ENCODE data around the gene RASL10B.

Gene RASL10B

DNA sequence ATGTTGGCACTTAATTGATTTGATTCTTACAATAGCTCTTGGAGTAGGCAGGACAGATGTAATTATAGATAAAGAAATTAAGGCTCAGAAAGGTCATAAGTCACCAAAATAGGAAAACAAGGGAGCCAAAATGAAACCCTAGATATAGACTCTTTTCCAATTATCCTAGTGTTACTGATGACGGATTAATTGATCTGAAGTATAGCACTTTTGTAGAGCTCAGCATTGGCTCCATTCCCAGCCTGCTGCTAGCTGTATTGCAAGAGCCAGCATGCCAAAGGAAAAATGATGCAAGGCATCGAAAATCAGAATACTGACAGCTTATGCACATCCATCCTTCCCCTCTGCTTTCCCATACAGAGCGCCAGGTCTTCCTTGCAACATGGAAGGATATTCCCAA lies 21.6 kb upstream of the RASL10B start:
- no peaks in the 10 kb centered on the region for H3K27me3 Mint-ChIP-seq
- H3K4me3 Mint-ChIP-seq = no peak overlapping the region
- H3K27ac Mint-ChIP-seq = no peak overlapping the region
- no peaks in the 10 kb centered on the region for H3K9me3 Mint-ChIP-seq
- H3K36me3 Mint-ChIP-seq (ENCODE audit: low read depth) = peaks cover 33% of the 10 kb centered on the region
- peaks cover 21% of the 10 kb centered on the region for H3K4me1 Mint-ChIP-seq (ENCODE audit: low read depth)

DNA sequence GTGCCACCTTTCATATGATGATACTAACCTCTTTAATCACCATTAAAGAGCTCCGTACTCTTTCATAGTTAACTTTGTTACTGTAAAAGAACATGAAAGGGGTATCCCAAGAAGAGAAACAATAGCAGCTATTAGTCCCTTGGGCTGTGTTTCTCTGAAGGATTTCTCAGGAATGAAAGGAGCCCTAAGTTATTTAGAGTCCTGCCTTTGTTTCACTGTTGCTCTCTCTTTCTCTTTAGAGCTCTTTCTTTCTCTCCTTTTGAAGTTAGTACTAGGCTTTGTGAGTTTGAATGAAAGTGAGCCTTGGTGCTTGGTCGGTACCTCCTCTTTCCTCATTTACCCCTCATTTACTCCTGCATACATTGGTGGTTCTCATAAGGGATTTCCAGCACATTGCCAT lies 20.5 kb upstream of the RASL10B start:
- Mint-ChIP-seq H3K27ac (no peak overlapping the region), H3K36me3 (ENCODE audit: low read depth) (peaks cover 28% of the 10 kb centered on the region), H3K4me1 (ENCODE audit: low read depth) (peaks cover 21% of the 10 kb centered on the region), H3K27me3 (no peaks in the 10 kb centered on the region), H3K9me3 (no peaks in the 10 kb centered on the region), H3K4me3 (no peak overlapping the region)

DNA sequence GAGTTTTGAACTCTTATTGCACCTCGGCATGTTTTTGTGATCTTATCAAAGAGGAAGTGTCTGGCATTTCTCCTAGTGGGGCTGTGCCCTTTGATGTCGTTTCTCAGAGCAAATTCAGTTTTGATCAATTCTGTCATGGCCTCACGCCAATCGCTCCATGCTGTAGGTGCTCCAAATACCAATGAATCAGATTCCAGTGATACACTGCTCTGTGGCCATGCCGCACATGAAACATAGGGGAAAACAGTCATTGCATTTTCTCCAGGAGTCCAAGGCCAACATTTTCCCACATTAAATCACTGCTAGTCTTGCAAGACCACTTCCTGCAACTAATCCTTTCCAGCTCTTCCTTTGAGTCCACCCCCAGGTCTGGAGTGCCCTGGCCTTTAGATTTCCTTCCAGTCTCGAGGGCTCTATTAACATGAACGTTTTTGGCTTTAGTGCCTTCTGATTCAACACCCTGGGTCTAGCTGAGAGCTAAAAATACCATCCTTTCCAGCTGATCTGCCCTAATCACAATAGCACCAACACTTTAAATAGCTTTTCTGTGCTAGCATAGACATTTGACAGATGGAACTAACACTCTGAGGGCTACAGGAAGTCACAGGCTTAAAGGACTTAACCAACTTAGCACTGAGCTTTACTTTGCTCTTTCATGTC lies 18.2 kb upstream of the RASL10B start:
- Mint-ChIP-seq H3K9me3 (no peaks in the 10 kb centered on the region), H3K36me3 (ENCODE audit: low read depth) (peaks cover 42% of the 10 kb centered on the region), H3K27ac (no peak overlapping the region), H3K4me3 (no peak overlapping the region), H3K4me1 (ENCODE audit: low read depth) (peaks cover 14% of the 10 kb centered on the region), H3K27me3 (no peaks in the 10 kb centered on the region)

DNA sequence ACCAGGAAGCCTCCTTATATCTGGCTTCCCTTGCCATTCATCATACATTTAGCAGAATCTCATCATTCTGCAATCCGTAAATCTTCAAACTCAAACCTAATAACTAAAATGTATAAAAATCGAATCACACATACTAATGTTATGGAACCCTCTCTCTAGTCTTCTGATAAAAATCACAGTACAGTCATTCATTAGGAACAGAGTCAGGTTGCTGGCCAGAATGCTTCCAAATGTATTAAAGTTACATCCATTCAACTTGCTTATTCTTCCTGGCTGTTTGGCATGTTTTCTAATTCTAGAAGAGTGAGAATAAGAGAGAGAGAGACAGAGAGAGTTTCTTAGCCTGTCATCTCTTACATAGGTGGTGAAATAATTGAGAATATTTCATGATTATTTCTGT lies 16.5 kb upstream of the RASL10B start:
- Mint-ChIP-seq H3K4me1 (ENCODE audit: low read depth) (peaks cover 4% of the 10 kb centered on the region), H3K27ac (no peak overlapping the region), H3K9me3 (no peaks in the 10 kb centered on the region), H3K4me3 (no peak overlapping the region), H3K36me3 (ENCODE audit: low read depth) (peaks cover 45% of the 10 kb centered on the region), H3K27me3 (no peaks in the 10 kb centered on the region)

DNA sequence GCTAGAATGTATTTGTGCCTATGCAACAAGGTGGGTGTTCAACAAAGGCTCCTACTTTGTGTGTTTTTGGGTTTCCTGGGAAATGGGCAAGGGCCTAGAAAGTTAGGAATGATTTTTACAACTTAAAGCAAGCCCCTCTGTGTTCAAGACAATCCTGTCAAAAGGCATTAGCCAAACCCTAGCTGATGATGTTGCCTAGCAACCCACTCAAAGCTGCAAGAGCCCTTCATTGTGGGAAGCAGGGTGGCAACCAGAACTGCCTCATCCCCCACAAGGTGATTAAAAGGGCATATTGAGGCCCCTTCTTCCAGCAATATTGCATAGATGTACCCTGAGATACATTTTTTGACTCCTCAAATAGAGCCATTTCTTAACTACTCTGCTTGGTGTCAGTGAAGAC lies 16.0 kb upstream of the RASL10B start:
- H3K9me3 Mint-ChIP-seq = no peaks in the 10 kb centered on the region
- peaks cover 1% of the 10 kb centered on the region for H3K4me1 Mint-ChIP-seq (ENCODE audit: low read depth)
- no peak overlapping the region for H3K27ac Mint-ChIP-seq
- H3K36me3 Mint-ChIP-seq (ENCODE audit: low read depth) = peaks cover 43% of the 10 kb centered on the region
- no peaks in the 10 kb centered on the region for H3K27me3 Mint-ChIP-seq
- no peak overlapping the region for H3K4me3 Mint-ChIP-seq

DNA sequence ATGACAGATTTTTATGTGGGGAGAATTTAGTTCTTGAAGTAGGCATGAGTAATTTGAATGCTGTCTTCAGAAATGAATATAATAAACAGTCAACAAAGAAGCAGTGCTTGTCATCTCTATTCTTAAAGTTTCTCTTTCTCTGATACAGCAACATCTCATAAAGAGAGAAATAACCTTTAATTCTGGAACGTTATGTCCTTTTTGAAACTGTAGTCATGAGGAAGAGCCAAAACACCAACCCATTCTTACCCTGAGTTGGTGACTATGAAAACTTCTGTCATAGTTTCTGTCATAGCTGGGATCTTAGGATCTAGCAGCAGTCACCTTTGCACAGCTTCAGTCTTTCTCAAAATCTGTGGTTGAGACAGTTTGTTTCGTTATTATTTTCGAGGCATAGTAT lies 15.3 kb upstream of the RASL10B start:
- Mint-ChIP-seq H3K27me3 (no peaks in the 10 kb centered on the region), H3K9me3 (no peaks in the 10 kb centered on the region), H3K27ac (no peak overlapping the region), H3K36me3 (ENCODE audit: low read depth) (peaks cover 45% of the 10 kb centered on the region), H3K4me1 (ENCODE audit: low read depth) (no peaks in the 10 kb centered on the region), H3K4me3 (no peak overlapping the region)

DNA sequence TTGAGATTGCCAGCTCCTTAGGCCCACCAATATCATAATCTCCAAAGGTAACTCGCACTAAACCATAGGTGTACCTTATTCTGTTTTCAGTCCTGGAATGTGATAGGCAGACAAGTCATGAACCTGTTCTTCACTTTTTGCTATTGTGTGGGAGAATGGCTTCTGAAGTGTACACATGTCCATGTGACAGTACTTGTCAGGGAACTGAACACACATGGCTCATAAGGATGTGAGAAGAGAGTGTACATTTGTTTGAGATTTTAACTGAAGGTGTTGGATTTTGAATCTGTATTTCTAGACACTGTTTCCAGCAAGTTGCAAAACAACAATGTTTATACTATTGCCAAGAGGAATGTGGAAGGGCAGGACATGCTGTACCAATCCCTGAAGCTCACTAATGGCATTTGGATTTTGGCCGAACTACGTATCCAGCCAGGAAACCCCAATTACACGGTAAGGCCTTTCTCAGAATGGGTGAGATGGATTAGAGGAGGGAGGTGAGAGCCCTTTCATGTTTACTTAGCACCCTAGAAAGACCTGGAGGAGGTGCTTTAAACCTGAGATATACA lies 14.5 kb upstream of the RASL10B start:
- no peaks in the 10 kb centered on the region for H3K9me3 Mint-ChIP-seq
- H3K27ac Mint-ChIP-seq = no peak overlapping the region
- no peak overlapping the region for H3K4me3 Mint-ChIP-seq
- H3K27me3 Mint-ChIP-seq = no peaks in the 10 kb centered on the region
- no peaks in the 10 kb centered on the region for H3K4me1 Mint-ChIP-seq (ENCODE audit: low read depth)
- peaks cover 45% of the 10 kb centered on the region for H3K36me3 Mint-ChIP-seq (ENCODE audit: low read depth)

DNA sequence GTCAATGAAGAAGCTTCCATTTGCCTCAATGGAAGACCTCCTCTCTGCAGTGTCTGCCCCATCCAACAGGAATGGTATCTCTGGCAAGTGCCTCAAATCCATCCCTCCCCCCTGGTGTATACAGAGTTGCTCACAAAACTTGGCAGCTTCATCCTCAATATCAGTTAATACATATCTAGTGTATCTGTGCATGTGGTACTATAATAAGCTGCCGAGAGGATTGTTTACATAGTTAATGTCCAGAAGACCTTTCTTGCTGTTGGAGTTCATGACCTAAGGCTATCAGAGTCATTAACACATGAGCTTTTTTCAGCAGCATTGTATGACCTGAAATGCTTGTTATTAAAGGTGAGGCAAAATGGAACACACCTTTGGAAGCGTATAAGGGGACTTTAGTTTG lies 14.0 kb upstream of the RASL10B start:
- H3K4me1 Mint-ChIP-seq (ENCODE audit: low read depth) = no peaks in the 10 kb centered on the region
- H3K36me3 Mint-ChIP-seq (ENCODE audit: low read depth) = peaks cover 45% of the 10 kb centered on the region
- H3K27me3 Mint-ChIP-seq = no peaks in the 10 kb centered on the region
- no peaks in the 10 kb centered on the region for H3K9me3 Mint-ChIP-seq
- no peak overlapping the region for H3K27ac Mint-ChIP-seq
- H3K4me3 Mint-ChIP-seq = no peak overlapping the region

DNA sequence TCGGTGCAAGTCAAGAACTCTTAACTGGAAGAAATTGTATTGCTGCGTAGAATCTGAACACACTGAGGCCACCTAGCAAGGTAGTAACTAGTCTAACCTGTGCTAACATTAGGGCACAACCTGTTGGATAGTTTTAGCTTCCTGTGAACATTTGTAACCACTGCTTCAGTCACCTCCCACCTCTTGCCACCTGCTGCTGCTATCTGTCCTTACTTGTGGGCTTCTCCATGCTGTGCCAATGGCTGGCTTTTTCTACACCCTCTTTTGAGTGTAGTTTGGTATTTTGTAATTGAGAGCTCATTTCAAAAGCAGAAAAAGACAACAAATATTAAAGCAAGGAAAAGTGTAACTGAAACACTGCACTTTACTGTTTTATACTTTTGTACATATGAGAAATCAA lies 7.7 kb upstream of the RASL10B start:
- H3K27ac Mint-ChIP-seq = no peak overlapping the region
- no peaks in the 10 kb centered on the region for H3K9me3 Mint-ChIP-seq
- no peaks in the 10 kb centered on the region for H3K27me3 Mint-ChIP-seq
- no peaks in the 10 kb centered on the region for H3K4me1 Mint-ChIP-seq (ENCODE audit: low read depth)
- peaks cover 62% of the 10 kb centered on the region for H3K36me3 Mint-ChIP-seq (ENCODE audit: low read depth)
- no peak overlapping the region for H3K4me3 Mint-ChIP-seq

DNA sequence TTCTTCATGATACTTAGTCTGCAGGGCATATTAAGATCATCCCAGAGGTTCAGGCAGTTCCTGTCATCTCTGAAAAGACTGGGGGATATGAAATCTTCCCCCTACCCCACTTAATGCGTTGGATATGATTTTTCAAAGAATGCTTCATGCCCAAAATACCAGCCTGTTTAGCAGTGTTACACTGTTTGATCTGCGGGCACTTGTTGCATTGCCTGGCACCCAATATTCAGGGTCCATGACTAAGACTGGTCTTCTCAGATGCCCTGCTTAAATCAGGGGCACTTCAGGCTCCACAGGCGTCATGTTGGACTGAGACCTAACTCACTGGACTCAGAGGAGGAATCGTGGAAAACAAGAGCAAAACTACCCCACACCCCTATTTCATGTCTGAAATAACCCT lies 6.4 kb upstream of the RASL10B start:
- Mint-ChIP-seq H3K36me3 (ENCODE audit: low read depth) (peaks cover 52% of the 10 kb centered on the region), H3K27me3 (no peaks in the 10 kb centered on the region), H3K27ac (no peak overlapping the region), H3K4me1 (ENCODE audit: low read depth) (peaks cover 3% of the 10 kb centered on the region), H3K9me3 (no peaks in the 10 kb centered on the region), H3K4me3 (no peak overlapping the region)

DNA sequence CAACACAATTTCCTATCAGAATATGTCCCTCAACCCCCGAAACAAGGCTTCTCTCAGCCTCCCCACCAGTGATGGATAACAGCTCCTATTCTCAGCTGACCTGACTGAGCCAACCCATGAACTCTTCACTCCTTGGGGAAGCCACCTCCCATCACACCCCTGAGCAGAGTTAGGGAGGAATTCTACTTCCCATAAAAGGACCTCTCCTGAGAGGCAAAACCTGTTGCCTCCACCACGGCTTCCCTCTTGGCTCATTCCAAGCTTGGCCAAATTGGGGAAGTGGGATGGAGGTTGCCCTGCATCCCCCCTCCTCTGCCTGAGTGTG lies 5.7 kb upstream of the RASL10B start:
- H3K4me3 Mint-ChIP-seq = no peak overlapping the region
- peaks cover 9% of the 10 kb centered on the region for H3K4me1 Mint-ChIP-seq (ENCODE audit: low read depth)
- H3K27me3 Mint-ChIP-seq = no peaks in the 10 kb centered on the region
- H3K36me3 Mint-ChIP-seq (ENCODE audit: low read depth) = peaks cover 52% of the 10 kb centered on the region
- H3K27ac Mint-ChIP-seq = no peak overlapping the region
- no peaks in the 10 kb centered on the region for H3K9me3 Mint-ChIP-seq

DNA sequence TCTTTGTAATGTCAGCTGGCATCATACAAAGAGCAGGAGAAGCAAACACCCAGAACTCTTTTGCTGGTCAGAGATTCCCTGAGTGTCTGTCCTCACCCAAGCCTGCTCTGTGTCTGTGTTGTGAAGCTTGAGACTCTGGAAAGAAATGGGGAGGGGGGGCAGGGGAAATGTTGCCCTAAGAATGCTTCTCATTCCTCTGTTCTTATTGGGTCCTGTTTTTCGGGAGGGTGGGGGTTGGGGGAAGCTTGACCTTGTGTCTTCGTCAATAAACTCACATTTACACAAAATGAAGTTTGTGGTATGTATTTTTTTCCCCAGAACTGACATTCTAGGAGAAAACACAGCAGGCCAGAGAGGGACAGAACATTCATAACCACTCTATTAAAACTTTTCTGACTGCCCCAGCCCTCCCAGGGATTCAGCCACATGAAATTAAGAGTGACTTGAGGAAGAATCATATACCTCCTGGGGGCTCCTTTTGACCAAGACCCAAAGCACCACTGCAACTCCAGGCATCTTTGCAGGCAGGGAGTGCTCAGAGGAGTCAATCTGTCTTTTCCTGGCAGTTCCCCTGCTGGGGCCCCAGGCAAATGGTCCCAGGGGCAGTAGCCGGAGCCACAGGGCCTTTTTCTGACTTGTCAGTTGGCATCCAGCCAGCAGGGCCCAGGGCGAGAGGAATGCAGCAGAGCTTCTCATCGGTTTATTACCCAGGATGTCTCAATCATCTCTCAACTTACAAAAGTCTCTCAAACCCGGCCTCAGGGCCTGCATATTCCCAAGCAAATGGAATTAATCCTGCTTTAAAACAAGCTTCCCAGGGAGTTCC lies 5.1 kb upstream of the RASL10B start:
- Mint-ChIP-seq H3K36me3 (ENCODE audit: low read depth) (peaks cover 49% of the 10 kb centered on the region), H3K4me1 (ENCODE audit: low read depth) (peaks cover 14% of the 10 kb centered on the region), H3K4me3 (no peak overlapping the region), H3K27me3 (no peaks in the 10 kb centered on the region), H3K9me3 (no peaks in the 10 kb centered on the region), H3K27ac (no peak overlapping the region)

DNA sequence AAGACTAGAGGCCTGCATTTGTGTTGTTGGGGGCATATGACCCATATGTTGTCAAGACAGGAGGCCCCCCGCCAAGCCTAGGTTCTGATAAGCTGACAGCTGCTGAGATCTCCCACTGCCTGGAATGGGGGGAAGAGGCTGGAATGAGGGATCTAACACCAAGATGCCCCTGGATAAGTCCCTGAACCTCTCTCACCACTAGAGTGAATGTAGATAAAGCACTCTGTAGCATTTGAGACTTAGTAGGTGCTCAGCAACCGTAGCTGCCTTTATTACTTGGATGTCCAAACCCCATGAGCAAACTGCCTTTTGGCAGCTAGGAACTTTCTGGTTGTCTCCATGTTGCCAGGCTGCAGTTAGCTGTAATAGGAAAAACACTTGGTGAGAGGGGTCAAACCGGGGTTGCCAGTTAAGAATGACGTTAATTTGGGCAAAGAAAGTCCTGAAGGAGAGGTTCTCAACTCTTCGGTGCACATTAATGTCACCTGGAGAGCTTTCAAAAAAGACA lies 4.4 kb upstream of the RASL10B start:
- H3K27me3 Mint-ChIP-seq = no peaks in the 10 kb centered on the region
- H3K36me3 Mint-ChIP-seq (ENCODE audit: low read depth) = peaks cover 49% of the 10 kb centered on the region
- no peaks in the 10 kb centered on the region for H3K9me3 Mint-ChIP-seq
- H3K4me1 Mint-ChIP-seq (ENCODE audit: low read depth) = peaks cover 15% of the 10 kb centered on the region
- H3K27ac Mint-ChIP-seq = no peak overlapping the region
- no peak overlapping the region for H3K4me3 Mint-ChIP-seq

DNA sequence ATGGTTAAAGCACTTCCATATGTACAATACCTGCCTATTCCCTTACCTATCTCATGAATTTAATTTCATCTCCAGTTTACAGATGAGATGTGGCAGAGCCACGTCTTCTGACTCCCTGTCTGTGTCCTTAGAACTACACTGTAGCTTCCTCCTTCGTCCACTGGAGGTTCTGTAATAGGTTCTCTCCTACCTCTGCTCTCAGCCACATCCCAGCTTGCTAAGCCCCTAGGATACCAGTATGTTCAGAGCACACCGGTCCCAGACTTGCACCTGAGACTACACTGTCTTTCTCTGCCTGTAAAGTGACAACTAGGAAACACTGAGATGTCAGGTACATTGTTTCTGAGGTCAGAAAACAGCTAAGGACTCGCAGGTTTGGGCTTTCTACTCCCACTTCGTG lies 3.8 kb upstream of the RASL10B start:
- Mint-ChIP-seq H3K27me3 (no peaks in the 10 kb centered on the region), H3K36me3 (ENCODE audit: low read depth) (peaks cover 49% of the 10 kb centered on the region), H3K4me3 (no peak overlapping the region), H3K4me1 (ENCODE audit: low read depth) (peaks cover 15% of the 10 kb centered on the region), H3K9me3 (no peaks in the 10 kb centered on the region), H3K27ac (no peak overlapping the region)

DNA sequence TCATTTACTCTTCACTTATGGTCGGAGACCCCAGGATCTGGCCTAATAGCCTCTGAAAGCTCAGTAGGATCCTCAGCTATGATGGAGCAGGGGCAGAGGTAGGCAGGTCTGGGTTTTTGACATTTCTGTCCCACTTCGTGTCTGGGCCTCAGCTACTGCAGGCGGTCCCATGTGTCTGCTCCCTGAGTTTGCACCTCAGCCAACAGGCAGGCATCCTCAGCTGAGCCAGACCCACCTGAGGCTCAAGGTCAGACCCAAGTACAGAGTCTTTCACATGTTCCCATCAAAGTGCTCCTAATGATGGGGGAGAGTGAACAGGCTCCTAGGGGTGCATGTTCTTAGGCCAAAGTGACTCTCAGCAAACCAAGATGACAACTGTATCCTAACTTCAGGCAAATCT lies 2.9 kb upstream of the RASL10B start:
- peaks cover 15% of the 10 kb centered on the region for H3K4me1 Mint-ChIP-seq (ENCODE audit: low read depth)
- H3K4me3 Mint-ChIP-seq = no peak overlapping the region
- no peaks in the 10 kb centered on the region for H3K27me3 Mint-ChIP-seq
- no peak overlapping the region for H3K27ac Mint-ChIP-seq
- no peaks in the 10 kb centered on the region for H3K9me3 Mint-ChIP-seq
- peaks cover 42% of the 10 kb centered on the region for H3K36me3 Mint-ChIP-seq (ENCODE audit: low read depth)

Data from stimulated activated naive CD8-positive, alpha-beta T cell treated with anti-CD3 and anti-CD28 coated beads, Interleukin-15, Interleukin-2, amounts not matched to agents 100 ng/mL and 50 ng/mL, for 24 hours (primary cell).